ENCODE results near the gene STOML2. TPM values are rescaled to one million over a fixed set of nuclear protein-coding genes. Genes with fewer than 3 reads are reported as not detected.
A peak's percentile ranks its signal among the peaks of the same experiment; 100 is the strongest.

The STOML2 gene
- total and polyA plus RNA-seq, 2 donors (not counting 3 experiments of a cell fraction or from before 2014, with no cell fraction given) = 144 to 187 TPM

GRCh38 chr9:35051069-35051967 is 51.6 kb downstream of the STOML2 start:
- FAIRE-seq (peak; percentile 83), DNase-seq (ENCODE audit: low read depth, low spot score) (peak; percentile 56)
- dilution Hi-C loops (cut with MboI; ENCODE audit: extremely low pct_ligation_motif_present, low sequenced_read_pairs) (no loop called here), intact Hi-C loops (cut with micrococcal nuclease) (loop anchor here (1.0 kb wide), 1 partner anchor 152 kb away; no protein-coding TSS in a partner anchor)
- CTCF ChIA-PET = interaction anchor here (0.8 to 6.9 kb wide), 34 partner anchors 10 to 552 kb away, joined by 3 to 258 read pairs (median 7); partner anchors contain the start of genes DNAJB5, FANCG, PIGO and VCP
- no peaks in the 10 kb centered on the region for H4K20me1 ChIP-seq (replicated peaks; ENCODE audit: control insufficient read depth, extremely low read depth, insufficient read depth, low read length)
- no peaks in the 10 kb centered on the region for H3K27me3 ChIP-seq (ENCODE audit: control insufficient read depth in 2 of 2, insufficient read depth in 2 of 2, low read length in 2 of 2)
- POLR2A ChIA-PET = interaction anchor here (0.8 to 0.9 kb wide), 2 partner anchors 53 to 152 kb away, joined by 3 read pairs; no protein-coding TSS in a partner anchor
- H3K9me1 ChIP-seq (replicated peaks; ENCODE audit: control insufficient read depth, extremely low read depth, insufficient read depth, low read length) = no peaks in the 10 kb centered on the region
- no peaks in the 10 kb centered on the region for H3K4me1 ChIP-seq (ENCODE audit: control insufficient read depth, extremely low read depth, insufficient read depth, low read length)
- H3K4me3 ChIP-seq (replicated peaks in 1 of 3; ENCODE audit: insufficient read depth in 1 of 3, low read depth in 1 of 3, low read length in 3 of 3) = no peak overlapping the region
- H3K79me2 ChIP-seq (ENCODE audit: control insufficient read depth, insufficient read depth, low read length) = no peaks in the 10 kb centered on the region
- H3K9me3 ChIP-seq (replicated peaks; ENCODE audit: control insufficient read depth, insufficient read depth, low read length) = no peaks in the 10 kb centered on the region
- no peak overlapping the region for H2AFZ ChIP-seq (ENCODE audit: low read depth, low read length)
- H3K4me2 ChIP-seq (ENCODE audit: insufficient read depth, low read length) = no peak overlapping the region
- peaks cover 4 to 7% of the 10 kb centered on the region in 2 experiments for H3K36me3 ChIP-seq (ENCODE audit: control insufficient read depth in 2 of 2, extremely low read depth in 1 of 2, insufficient read depth in 2 of 2, low read length in 2 of 2)
- peak; percentile 4 for TF ChIP-seq POLR2AphosphoS5 (IDR thresholded peaks at IDR 0.05; ENCODE audit: insufficient read depth, low read depth, low read length)
- no peak for TF ChIP-seq POLR2A (IDR thresholded peaks at IDR 0.05; ENCODE audit: low read depth, low read length)
- TF ChIP-seq CTCF (IDR thresholded peaks at IDR 0.05; ENCODE audit: extremely low read depth in 1 of 2, insufficient read depth in 1 of 2, low read depth in 1 of 2, low read length in 2 of 2) = peak; percentile 59 to 65
- H3K9ac ChIP-seq (replicated peaks; ENCODE audit: extremely low read depth, insufficient read depth, low read length) = no peak overlapping the region
- no TSS peak for BruUV-seq (replicated peaks)
- H3K27ac ChIP-seq (ENCODE audit: insufficient read depth, low read depth, low read length) = no peak overlapping the region

Other genes starting within 250 kb of the STOML2 start
- gene PHF24, start 144.8 kb downstream of the STOML2 start, total RNA-seq = not detected in 2 replicates
- not detected in 2 replicates for gene PHF24, start 144.8 kb downstream of the STOML2 start, polyA plus RNA-seq
- gene DNAJB5, start 113.4 kb downstream of the STOML2 start, total RNA-seq = 9.7 and 12.8 TPM in 2 replicates
- 8.5 and 8.6 TPM in 2 replicates for gene DNAJB5, start 113.4 kb downstream of the STOML2 start, polyA plus RNA-seq
- gene VCP, start 30.5 kb downstream of the STOML2 start, total RNA-seq = 450 and 493 TPM in 2 replicates
- 310 and 349 TPM in 2 replicates for gene VCP, start 30.5 kb downstream of the STOML2 start, polyA plus RNA-seq
- gene FANCG, start 23.2 kb downstream of the STOML2 start, total RNA-seq = 50.0 and 58.0 TPM in 2 replicates
- 26.5 and 31.6 TPM in 2 replicates for gene FANCG, start 23.2 kb downstream of the STOML2 start, polyA plus RNA-seq
- gene PIGO, start 6.5 kb downstream of the STOML2 start, total RNA-seq = 17.7 and 23.5 TPM in 2 replicates
- gene PIGO, start 6.5 kb downstream of the STOML2 start, polyA plus RNA-seq = 27.3 and 29.8 TPM in 2 replicates
- gene ATOSB, start 12.7 kb upstream of the STOML2 start, total RNA-seq = 34.7 and 39.4 TPM in 2 replicates
- gene ATOSB, start 12.7 kb upstream of the STOML2 start, polyA plus RNA-seq = 58.0 and 69.6 TPM in 2 replicates
- gene UNC13B, start 58.9 kb upstream of the STOML2 start, total RNA-seq = 44.2 and 46.2 TPM in 2 replicates
- 27.3 and 30.1 TPM in 2 replicates for gene UNC13B, start 58.9 kb upstream of the STOML2 start, polyA plus RNA-seq

All from endothelial cell of umbilical vein (primary cell).